DLD1 (cell line): ENCODE results near the gene SLC39A10.
"Not testable (repeated sequence)": the region's sequence is repeated elsewhere in the genome, so short reads cannot be mapped to it uniquely, and the experiment has no call there.

Experiments
- in situ Hi-C: cut with HindIII; loops from 2 replicates; pipeline ENCODE4 v1.10.0; 2017; ENCODE audit warnings: low sequenced_read_pairs

Gene SLC39A10

DNA sequence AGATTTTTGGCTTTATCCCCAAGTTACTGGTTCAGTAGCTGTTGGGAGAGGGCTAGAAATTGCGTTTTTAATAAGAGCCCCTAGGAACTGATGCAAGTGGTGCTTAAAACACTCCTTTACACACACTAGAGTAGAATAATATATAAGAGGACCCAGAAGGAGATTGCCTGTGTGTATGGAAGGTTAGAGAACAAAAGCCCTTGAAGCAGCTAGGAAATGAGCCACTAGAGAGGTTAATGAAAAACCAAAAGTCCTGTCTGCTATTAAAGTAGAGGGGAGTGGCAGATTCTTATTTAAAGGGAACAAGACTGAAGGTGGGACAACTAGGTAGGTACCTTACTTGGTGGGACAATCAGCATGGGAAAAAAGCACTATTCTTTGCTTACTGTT, 14.4 kb upstream of the SLC39A10 start:
- in situ Hi-C loops, result no loop called here

DNA sequence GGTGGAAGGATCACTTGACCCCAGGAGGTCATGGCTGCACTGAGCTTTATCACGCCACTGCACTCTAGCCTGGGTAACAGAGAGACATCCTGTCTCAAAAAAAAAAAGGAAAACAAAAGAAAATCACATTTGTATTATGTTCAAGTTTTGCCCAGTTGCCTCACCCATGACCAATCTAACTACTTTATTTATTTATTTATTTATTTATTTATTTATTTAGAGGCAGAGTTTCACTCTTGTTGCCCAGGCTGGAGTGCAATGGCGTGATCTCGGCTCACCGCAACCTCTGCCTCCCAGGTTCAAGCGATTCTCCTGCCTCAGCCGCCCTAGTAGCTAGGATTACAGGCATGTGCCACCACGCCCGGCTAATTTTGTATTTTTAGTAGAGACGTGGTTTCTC, 12.3 kb upstream of the SLC39A10 start:
- in situ Hi-C loops, result not testable (repeated sequence)

GRCh38 chr2:195645413-195645812, 11.6 kb upstream of the SLC39A10 start:
- in situ Hi-C loops, result no loop called here

- in situ Hi-C loops, result no loop called here
Observed at GRCh38 chr2:195646424-195646823, 10.6 kb upstream of the SLC39A10 start.

- in situ Hi-C loops, result no loop called here
Observed at GRCh38 chr2:195647302-195647701, 9.7 kb upstream of the SLC39A10 start.

DNA sequence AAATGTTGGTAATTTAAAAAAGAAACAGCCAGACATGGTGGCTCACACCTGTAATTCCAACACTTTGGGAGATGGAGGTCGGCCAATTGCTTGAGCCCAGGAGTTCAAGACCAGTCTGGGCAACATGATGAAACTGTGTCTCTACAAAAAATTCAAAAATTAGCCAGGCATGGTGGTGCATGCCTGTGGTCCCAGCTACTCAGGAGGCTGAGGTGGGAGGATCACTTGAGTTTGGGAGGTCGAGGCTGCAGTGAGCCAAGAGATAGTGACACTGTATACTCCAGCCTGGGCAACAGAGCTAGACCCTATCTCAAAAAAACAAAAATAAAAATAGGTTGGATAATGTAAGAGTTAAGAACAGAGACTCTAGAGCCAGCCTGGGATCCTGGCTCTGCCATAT, 8.7 kb upstream of the SLC39A10 start:
- in situ Hi-C loops, result not testable (repeated sequence)

DNA sequence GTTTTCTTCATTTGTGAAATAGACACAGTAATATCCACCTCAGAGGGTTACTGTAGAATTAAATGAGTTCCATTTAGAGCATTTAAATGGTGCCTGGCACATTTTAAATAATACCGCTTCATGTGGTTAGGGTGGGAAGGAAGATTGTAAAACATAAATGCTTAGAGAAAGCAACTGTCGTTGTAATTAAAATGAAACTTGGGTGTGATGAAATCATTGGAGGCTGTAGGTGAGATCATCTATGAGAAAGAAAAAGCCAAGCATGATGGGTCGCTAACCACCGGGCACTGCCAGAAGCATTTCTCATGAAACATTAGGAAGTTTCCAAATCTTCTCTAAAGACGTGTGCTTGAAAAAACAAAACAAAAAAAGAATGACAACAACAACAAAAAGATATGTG, 8.2 kb upstream of the SLC39A10 start:
- in situ Hi-C loops, result no loop called here

GRCh38 chr2:195649629-195650190, 7.3 kb upstream of the SLC39A10 start:
- in situ Hi-C loops, result no loop called here

- in situ Hi-C loops, result no loop called here
Observed at GRCh38 chr2:195651046-195651445, 6.0 kb upstream of the SLC39A10 start.

DNA sequence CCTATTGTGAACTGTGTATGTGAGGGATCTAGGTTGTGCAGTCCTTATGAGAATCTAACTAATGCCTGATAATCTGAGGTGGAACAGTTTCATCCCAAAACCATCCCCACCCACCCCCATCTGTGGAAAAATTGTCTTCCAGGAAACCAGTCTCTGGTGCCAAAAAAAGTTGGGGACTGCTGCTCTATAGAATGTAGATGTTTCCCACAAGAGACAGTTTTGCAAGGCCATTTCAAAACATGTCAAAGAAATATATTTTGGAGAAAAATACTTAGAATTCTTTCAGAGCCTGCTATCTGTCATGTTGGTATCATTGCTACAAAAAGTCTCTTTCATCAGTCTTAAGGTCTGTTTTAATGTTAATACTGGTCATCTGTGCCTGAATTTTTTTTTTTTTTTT, 4.1 kb upstream of the SLC39A10 start:
- in situ Hi-C loops, result no loop called here

GRCh38 chr2:195656161-195656858, 716 bp upstream of the SLC39A10 start:
- in situ Hi-C loops, result no loop called here

DNA sequence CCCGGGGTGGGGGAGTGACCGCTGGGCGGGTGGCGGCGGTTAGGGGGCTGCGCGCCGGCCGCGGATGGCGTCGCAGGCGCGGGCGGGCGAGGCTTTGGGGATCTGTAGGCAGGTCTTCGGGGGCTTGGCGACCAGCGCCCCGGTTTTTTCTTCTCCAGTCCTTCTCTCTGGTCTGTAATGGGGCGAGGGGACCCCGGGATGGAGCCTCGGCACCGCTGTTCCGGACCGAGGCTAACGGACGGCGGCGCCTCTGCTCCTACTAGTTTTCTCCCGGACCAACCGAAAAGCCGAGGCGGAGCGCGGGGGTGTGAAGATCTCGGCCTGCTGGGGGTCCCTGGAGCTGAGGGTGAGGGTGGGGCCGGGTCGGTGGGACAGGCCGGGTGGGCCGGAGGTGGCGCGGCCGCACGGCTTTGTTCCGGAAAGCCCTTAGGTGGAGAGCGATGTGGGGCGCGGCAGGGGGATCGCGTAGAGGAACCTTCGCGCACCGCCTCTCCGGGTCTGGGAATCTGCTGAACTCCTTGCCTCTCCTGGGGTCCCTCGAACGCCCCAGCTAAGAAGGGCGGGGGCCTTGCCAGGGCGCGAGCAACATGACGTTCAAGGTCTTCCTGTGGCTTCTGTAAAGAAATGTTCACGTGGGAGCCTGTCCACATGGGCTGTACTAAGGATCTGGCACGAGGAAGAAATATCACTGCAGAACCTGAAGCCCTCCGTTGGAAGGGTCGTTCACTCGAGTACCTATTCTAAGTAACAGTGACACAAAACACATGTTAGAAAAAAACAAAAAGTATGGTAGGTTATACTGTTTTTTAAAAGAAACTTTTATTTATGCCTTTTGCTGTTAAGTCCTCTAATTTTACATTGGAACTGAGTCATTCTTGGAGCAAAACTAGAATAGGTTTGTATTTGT, 861 bp downstream of the SLC39A10 start:
- in situ Hi-C loops, result no loop called here

DNA sequence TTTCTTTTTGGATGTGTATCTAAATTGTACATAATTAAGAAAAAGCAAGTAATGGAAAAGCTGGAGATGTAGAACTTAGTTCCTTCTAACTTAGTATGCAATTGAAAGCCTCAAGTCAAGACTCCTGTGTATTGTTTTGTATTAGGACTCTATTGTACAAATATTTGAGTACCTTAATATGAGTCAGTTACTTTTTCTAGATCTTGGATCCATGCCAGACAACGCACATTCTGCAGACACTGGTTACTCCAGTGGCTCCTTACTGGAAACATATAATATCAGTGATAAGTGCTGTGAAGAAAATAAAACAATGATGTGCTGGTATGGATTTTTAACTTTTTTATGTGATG, 1.5 kb downstream of the SLC39A10 start:
- in situ Hi-C loops, result no loop called here

- in situ Hi-C loops, result no loop called here
Observed at GRCh38 chr2:195659114-195659513, 2.1 kb downstream of the SLC39A10 start.

GRCh38 chr2:195659982-195660890, 3.2 kb downstream of the SLC39A10 start:
- in situ Hi-C loops, result no loop called here

- in situ Hi-C loops, result no loop called here
Observed at GRCh38 chr2:195662138-195662537, 5.1 kb downstream of the SLC39A10 start.

DNA sequence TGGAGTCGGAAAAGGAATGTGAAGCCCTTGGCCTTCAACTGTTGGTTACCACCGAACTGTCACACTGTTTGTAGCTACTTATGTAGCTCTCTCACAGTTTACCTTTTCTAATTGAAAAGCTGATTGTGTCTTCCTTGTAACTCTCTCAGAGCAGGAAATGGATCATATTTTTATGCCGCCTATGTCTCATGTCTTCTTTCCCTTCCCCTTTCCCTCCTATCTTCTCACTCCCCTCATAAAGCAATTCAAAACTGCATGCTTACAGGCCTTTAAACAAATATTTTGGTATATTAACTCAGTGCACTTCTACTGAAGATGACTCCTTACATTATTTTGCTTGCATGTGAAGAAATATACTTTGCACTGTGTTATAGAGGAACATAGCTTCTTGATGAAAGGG, 6.0 kb downstream of the SLC39A10 start:
- in situ Hi-C loops, result no loop called here

DNA sequence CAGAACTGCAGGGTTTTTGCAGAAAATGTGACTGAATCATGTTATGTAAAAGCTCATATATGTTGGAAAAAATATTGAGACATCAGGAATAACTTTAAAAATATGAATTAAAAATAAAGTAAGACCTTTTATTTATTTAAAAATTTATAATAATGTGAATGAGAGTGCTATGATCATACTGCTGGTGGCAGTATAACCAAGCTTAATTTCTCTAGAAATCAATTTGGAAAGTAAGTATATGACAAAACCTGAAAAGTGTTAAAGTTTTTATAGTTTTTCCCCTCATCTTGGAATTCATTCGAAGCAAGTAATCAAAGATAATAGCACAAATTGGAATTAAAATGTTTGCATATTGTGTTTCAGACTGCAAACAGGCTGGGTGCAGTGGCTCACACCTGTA, 7.5 kb downstream of the SLC39A10 start:
- in situ Hi-C loops, result no loop called here

DNA sequence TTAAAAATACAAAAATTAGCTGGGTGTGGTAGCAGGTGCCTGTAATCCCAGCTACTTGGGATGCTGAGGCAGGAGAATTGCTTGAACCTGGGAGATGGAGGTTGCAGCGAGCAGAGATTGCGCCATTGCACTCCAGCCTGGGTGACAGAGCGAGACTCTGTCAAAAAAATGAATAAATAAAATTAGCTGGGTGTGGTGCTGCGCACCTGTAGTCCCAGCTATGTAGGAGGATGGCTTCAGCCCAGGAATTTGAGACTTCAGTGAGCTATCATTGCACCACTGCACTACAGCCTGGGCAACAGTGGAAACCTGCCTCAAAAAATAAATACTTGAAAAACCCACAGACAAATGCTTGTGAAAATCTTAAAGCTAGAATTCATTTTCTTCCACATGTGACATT, 8.1 kb downstream of the SLC39A10 start:
- in situ Hi-C loops, result not testable (repeated sequence)

DNA sequence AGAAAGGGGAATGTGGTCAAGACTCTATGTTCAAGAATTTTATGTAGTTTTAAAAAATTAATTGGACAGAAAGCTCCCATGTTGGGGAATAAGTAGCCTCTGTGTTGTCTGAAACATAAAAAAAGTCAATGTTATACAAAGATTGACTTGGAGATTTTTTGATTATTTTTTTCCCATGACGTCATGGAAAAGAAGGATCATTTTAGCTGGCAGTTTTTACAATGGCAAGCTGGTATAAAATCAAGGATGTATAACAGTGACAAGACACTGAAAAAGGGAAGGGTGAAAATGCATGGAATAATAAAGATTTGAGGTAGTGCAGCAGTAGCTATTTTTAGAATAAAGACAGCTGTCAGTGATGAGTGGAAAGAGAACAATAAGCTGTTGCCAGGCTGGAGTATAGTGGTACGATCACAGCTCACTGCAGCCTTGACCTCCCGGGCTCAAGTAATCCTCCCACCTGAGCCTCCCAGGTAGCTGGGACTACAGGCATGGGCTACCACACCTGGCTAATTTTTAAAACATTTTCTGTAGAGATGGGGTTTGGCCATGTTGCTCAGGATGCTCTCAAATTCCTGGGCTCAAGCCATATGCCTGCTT, 9.2 kb downstream of the SLC39A10 start:
- in situ Hi-C loops, result no loop called here

- in situ Hi-C loops, result no loop called here
Observed at GRCh38 chr2:195667974-195668373, 10.9 kb downstream of the SLC39A10 start.
